ENCODE results near the gene PRKAG2.

PRKAG2 gene

GRCh38 chr7:151693140-151693539 lies 183.8 kb downstream of the PRKAG2 start:
- no peaks in the 10 kb centered on the region for H3K4me1 ChIP-seq (ENCODE audit: insufficient read depth, low read length, severe bottlenecking)
- no peak overlapping the region for H3K4me3 ChIP-seq (ENCODE audit: low read depth, low read length, poor library complexity, severe bottlenecking)
- no peaks in the 10 kb centered on the region for H3K9me3 ChIP-seq (ENCODE audit: low read length)
- H3K4me2 ChIP-seq (ENCODE audit: low read length) = no peak overlapping the region
- no peak overlapping the region for H3K27ac ChIP-seq (ENCODE audit: low read depth, low read length, poor library complexity, severe bottlenecking)
- no peak overlapping the region for H2AFZ ChIP-seq (ENCODE audit: low read length)
- no peak overlapping the region for H3K9ac ChIP-seq (ENCODE audit: low read length)
- no peaks in the 10 kb centered on the region for H3F3A ChIP-seq (ENCODE audit: insufficient read depth, low read length)
- no peaks in the 10 kb centered on the region for H3K79me2 ChIP-seq (ENCODE audit: insufficient read depth, low read length)
- no peaks in the 10 kb centered on the region for H3K36me3 ChIP-seq (ENCODE audit: insufficient read depth, low read length)
- no peaks in the 10 kb centered on the region for H3K9me2 ChIP-seq (ENCODE audit: low read depth, low read length)
- H3K27me3 ChIP-seq (ENCODE audit: insufficient read depth, low read length) = no peaks in the 10 kb centered on the region; the same call in 1 of the 2 replicates
- H4K20me1 ChIP-seq (ENCODE audit: insufficient read depth, low read length) = no peaks in the 10 kb centered on the region
- no peak for TF ChIP-seq EZH2 (IDR thresholded peaks at IDR 0.05; ENCODE audit: borderline replicate concordance, low read length)
- no peak for TF ChIP-seq CTCF (IDR thresholded peaks at IDR 0.05; ENCODE audit: low read length)

- Histone ChIP-seq H3K4me1 (ENCODE audit: insufficient read depth, low read length, severe bottlenecking) (no peaks in the 10 kb centered on the region), H3K9me3 (ENCODE audit: low read length) (no peaks in the 10 kb centered on the region), H3F3A (ENCODE audit: insufficient read depth, low read length) (no peaks in the 10 kb centered on the region), H3K27me3 (ENCODE audit: insufficient read depth, low read length) (no peaks in the 10 kb centered on the region; the same call in 1 of the 2 replicates), H3K9ac (ENCODE audit: low read length) (no peak overlapping the region), H3K27ac (ENCODE audit: low read depth, low read length, poor library complexity, severe bottlenecking) (no peak overlapping the region), H3K79me2 (ENCODE audit: insufficient read depth, low read length) (no peaks in the 10 kb centered on the region), H3K4me2 (ENCODE audit: low read length) (no peak overlapping the region), H2AFZ (ENCODE audit: low read length) (no peak overlapping the region), H3K36me3 (ENCODE audit: insufficient read depth, low read length) (no peaks in the 10 kb centered on the region), H3K9me2 (ENCODE audit: low read depth, low read length) (no peaks in the 10 kb centered on the region), H4K20me1 (ENCODE audit: insufficient read depth, low read length) (no peaks in the 10 kb centered on the region), H3K4me3 (ENCODE audit: low read depth, low read length, poor library complexity, severe bottlenecking) (no peak overlapping the region)
- no peak for TF ChIP-seq CTCF (IDR thresholded peaks at IDR 0.05; ENCODE audit: low read length)
- TF ChIP-seq EZH2 (IDR thresholded peaks at IDR 0.05; ENCODE audit: borderline replicate concordance, low read length) = no peak
Measured at GRCh38 chr7:151692721-151693120, 184.2 kb downstream of the PRKAG2 start.

- H3F3A ChIP-seq (ENCODE audit: insufficient read depth, low read length) = no peaks in the 10 kb centered on the region
- no peak for TF ChIP-seq CTCF (IDR thresholded peaks at IDR 0.05; ENCODE audit: low read length)
- no peak for TF ChIP-seq EZH2 (IDR thresholded peaks at IDR 0.05; ENCODE audit: borderline replicate concordance, low read length)
- H3K4me1 ChIP-seq (ENCODE audit: insufficient read depth, low read length, severe bottlenecking) = no peaks in the 10 kb centered on the region
- no peaks in the 10 kb centered on the region for H3K9me3 ChIP-seq (ENCODE audit: low read length)
- no peak overlapping the region for H3K4me3 ChIP-seq (ENCODE audit: low read depth, low read length, poor library complexity, severe bottlenecking)
- no peaks in the 10 kb centered on the region for H3K36me3 ChIP-seq (ENCODE audit: insufficient read depth, low read length)
- H3K4me2 ChIP-seq (ENCODE audit: low read length) = no peak overlapping the region
- H3K27me3 ChIP-seq (ENCODE audit: insufficient read depth, low read length) = no peaks in the 10 kb centered on the region; the same call in 1 of the 2 replicates
- H3K79me2 ChIP-seq (ENCODE audit: insufficient read depth, low read length) = no peaks in the 10 kb centered on the region
- no peaks in the 10 kb centered on the region for H3K9me2 ChIP-seq (ENCODE audit: low read depth, low read length)
- H3K27ac ChIP-seq (ENCODE audit: low read depth, low read length, poor library complexity, severe bottlenecking) = no peak overlapping the region
- H4K20me1 ChIP-seq (ENCODE audit: insufficient read depth, low read length) = no peaks in the 10 kb centered on the region
- H2AFZ ChIP-seq (ENCODE audit: low read length) = no peak overlapping the region
- H3K9ac ChIP-seq (ENCODE audit: low read length) = no peak overlapping the region
Measured at GRCh38 chr7:151691449-151691848, 185.5 kb downstream of the PRKAG2 start.

All from OCI-LY1 (cell line).